ENCODE data around the gene KIDINS220.

The KIDINS220 gene

DNA sequence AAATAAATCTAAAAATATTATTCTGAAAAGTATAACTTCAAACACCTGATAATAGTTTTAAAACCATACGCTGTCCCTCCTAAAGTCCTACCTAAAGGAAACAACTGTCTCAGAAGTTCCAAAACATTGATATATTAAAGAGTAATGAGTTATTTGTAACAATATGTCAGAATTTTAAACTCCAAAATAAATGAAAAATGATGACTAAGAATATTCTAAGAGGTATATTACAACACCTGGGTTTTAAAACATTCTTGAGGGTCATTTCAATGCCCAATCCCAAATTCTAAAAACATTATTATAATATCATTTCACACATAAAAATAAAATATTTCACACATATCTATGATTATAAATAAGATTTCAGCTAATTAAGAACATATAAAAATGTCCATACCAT, 20.2 kb downstream of the KIDINS220 start:
- no peak overlapping the region for H2AFZ ChIP-seq (ENCODE audit: low read depth, low read length)
- no peak overlapping the region for H3K4me3 ChIP-seq (ENCODE audit: low read length)
- no peaks in the 10 kb centered on the region for H3K4me1 ChIP-seq (ENCODE audit: insufficient read depth, low read length)
- no peaks in the 10 kb centered on the region for H3K9me3 ChIP-seq (ENCODE audit: low read length)
- no peaks in the 10 kb centered on the region for H3K27me3 ChIP-seq (ENCODE audit: insufficient read depth, low read length)
- H3K36me3 ChIP-seq (ENCODE audit: insufficient read depth, low read length), result peaks cover 61% of the 10 kb centered on the region

DNA sequence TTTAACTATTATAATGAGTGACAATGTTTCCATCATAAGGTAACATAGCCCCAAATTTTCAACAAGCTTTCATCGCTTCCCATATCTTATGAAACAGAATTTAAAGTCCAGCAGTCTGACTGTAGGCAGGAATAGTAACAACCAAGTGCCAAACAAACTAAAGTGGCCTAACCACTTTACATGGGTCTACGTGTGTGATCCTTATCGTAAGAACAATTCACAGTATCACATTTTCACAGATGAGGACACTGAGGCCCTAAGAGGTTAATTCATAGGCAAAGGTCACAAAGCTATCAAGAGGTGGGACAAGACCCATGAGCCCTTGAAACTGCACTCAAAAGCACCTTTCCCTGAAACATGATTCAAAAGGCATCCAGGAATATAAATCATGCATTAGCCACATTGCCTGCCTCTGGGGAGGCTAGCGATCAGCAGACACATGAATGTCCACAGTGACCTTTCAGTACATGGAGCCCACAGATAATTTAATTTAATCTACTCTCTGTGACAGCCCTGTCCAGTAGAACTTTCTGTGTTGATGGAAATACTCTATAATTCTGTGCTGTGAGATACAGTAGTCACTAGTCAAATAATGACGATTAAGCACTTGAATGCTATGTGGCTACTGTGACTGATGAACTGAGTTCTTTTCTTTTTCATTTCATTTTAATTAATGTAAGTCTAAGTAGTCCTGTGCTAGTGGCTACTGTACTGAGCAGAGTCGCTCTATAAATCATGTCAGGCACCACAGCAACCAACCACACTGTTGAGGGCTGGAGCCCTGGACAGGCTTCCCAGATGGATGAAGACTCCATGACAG, 30.3 kb downstream of the KIDINS220 start:
- H3K27me3 ChIP-seq (ENCODE audit: insufficient read depth, low read length), result no peaks in the 10 kb centered on the region
- no peaks in the 10 kb centered on the region for H3K9me3 ChIP-seq (ENCODE audit: low read length)
- H3K4me3 ChIP-seq (ENCODE audit: low read length), result no peak overlapping the region
- H2AFZ ChIP-seq (ENCODE audit: low read depth, low read length), result no peak overlapping the region
- H3K36me3 ChIP-seq (ENCODE audit: insufficient read depth, low read length), result peaks cover 72% of the 10 kb centered on the region
- no peaks in the 10 kb centered on the region for H3K4me1 ChIP-seq (ENCODE audit: insufficient read depth, low read length)

DNA sequence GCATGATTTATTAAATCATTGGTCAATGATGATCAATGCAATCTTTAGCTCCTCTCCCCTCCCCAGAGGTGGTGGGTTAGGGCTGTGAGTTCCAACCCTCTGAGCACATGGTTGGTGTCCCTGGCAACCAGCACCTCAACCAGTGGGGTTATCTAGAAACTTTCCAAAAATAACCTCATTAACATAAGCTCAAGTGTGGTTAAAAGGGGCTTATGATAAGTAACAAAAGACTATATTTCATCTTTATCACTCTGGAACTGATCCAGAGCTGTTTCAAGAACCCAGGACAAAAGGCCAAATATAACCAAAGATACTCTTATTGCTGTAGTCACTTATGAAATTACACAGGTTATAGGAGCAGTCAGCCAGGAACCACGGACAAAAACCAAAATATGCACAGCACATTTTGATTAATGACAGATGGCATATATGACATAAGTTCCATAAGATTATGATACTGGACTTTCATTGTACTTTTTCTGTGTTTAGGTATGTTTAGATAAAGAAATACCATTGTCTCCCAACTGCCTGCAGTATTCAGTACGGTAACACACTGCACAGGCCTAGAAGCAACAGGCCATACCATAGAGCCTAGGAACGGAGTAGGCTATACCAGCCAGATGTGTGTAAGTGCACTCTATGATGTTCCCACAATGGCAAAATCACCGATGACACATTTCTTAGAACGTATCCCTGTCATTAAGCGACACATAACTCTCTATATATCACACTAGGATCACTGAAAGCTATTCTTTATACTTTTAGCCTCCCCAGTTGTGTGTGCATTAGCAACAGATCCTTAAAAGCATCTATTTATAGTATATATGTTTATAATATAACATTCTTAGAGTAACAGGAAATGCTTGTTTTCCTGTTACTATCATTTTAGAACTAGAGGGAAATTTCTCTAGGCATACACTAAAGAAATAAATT, 31.9 kb downstream of the KIDINS220 start:
- no peak overlapping the region for H3K4me3 ChIP-seq (ENCODE audit: low read length)
- no peaks in the 10 kb centered on the region for H3K4me1 ChIP-seq (ENCODE audit: insufficient read depth, low read length)
- H3K36me3 ChIP-seq (ENCODE audit: insufficient read depth, low read length), result peaks cover 70% of the 10 kb centered on the region
- H3K27me3 ChIP-seq (ENCODE audit: insufficient read depth, low read length), result no peaks in the 10 kb centered on the region
- no peaks in the 10 kb centered on the region for H3K9me3 ChIP-seq (ENCODE audit: low read length)
- H2AFZ ChIP-seq (ENCODE audit: low read depth, low read length), result no peak overlapping the region

DNA sequence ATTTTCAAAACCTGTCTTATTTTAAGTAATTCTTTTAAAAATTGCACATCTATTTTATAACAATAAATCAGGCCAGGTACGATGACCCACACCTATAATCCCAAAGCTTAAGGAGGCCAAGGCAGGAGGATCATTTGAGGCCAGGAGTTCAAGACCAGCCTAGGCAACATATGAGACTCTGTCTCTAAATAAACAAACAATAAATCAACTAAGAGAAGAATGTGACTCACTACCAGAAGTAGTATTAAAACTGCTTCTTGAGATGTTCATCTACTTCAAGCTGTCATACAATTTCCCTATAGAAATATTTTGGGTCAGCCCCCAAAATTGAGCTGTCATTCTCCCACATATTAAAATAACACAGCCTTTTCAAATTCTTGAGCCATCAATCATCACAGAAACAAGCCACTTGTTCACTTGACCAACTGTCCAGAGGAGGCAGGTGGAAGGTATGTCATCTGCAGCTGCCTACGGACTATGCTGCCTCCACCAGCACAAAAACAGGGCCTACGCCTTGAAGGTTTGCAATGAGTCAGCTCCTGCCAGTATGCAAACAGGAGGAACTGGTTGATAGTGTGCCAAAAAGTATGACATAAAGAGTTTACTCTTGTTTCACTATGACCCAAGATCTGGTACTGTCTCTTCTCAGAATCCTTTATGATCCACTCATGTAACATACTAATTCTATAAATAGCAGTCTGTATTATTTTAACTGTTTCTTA, 33.6 kb downstream of the KIDINS220 start:
- peaks cover 64% of the 10 kb centered on the region for H3K36me3 ChIP-seq (ENCODE audit: insufficient read depth, low read length)
- no peak overlapping the region for H3K4me3 ChIP-seq (ENCODE audit: low read length)
- H2AFZ ChIP-seq (ENCODE audit: low read depth, low read length), result no peak overlapping the region
- H3K4me1 ChIP-seq (ENCODE audit: insufficient read depth, low read length), result no peaks in the 10 kb centered on the region
- H3K9me3 ChIP-seq (ENCODE audit: low read length), result no peaks in the 10 kb centered on the region
- no peaks in the 10 kb centered on the region for H3K27me3 ChIP-seq (ENCODE audit: insufficient read depth, low read length)

DNA sequence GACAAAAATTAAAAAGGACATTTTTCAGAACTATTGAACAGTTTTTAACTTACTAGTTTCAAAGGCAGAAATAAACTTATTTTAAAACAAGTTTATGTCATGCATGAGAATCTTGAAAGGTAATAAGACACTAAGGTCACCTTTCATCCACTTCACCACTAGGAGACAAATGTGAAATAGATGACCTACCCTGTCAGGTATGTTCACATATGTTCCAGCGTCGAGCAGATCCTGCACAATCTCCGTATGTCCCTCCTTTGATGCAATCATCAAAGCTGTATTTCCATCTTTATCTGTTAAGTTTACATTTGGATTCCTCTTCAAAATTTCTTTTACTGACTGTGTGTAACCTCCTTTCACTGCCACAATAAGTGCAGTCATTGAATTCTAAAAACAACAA, 34.7 kb downstream of the KIDINS220 start:
- Histone ChIP-seq H3K27me3 (ENCODE audit: insufficient read depth, low read length) (no peaks in the 10 kb centered on the region), H3K4me3 (ENCODE audit: low read length) (no peak overlapping the region), H3K4me1 (ENCODE audit: insufficient read depth, low read length) (no peaks in the 10 kb centered on the region), H2AFZ (ENCODE audit: low read depth, low read length) (no peak overlapping the region), H3K36me3 (ENCODE audit: insufficient read depth, low read length) (peaks cover 70% of the 10 kb centered on the region), H3K9me3 (ENCODE audit: low read length) (no peaks in the 10 kb centered on the region)

DNA sequence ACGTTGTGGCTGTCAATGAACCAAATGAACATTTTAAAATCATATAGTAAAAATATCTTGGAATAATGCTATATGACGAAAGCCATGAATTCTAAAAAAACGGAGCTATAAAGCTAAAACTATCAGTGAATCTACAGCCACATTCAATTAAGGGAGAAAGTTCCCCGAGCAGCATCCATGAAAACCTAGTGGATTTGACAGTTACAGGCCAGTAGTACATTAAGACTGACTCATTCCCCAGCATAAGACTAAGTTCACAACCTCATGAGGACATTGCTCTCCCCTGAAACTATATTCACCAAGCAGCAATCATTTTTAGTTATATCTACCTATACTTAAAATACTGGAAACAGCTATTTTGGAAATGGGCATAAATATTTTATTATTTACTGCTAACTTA, 36.6 kb downstream of the KIDINS220 start:
- no peaks in the 10 kb centered on the region for H3K27me3 ChIP-seq (ENCODE audit: insufficient read depth, low read length)
- no peaks in the 10 kb centered on the region for H3K4me1 ChIP-seq (ENCODE audit: insufficient read depth, low read length)
- no peak overlapping the region for H3K4me3 ChIP-seq (ENCODE audit: low read length)
- no peak overlapping the region for H2AFZ ChIP-seq (ENCODE audit: low read depth, low read length)
- H3K9me3 ChIP-seq (ENCODE audit: low read length), result no peaks in the 10 kb centered on the region
- H3K36me3 ChIP-seq (ENCODE audit: insufficient read depth, low read length), result peaks cover 64% of the 10 kb centered on the region

DNA sequence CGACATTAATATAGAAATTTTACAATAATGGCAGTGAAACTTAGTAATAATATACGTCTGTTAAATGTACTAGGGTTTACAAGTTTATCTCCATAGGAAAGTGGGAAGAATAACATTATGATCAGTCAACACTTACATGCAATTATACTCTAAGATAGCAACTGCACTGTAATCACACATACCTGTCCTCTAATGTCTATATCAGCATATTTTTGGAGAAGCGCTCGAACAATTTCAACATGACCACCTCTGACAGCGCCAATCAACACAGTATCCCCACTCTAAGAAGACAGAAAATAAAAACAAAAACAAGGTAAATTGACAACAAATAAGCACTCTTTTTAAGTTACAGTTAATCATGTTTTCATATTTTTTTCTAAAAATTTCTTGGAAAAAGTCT, 37.2 kb downstream of the KIDINS220 start:
- no peaks in the 10 kb centered on the region for H3K27me3 ChIP-seq (ENCODE audit: insufficient read depth, low read length)
- no peaks in the 10 kb centered on the region for H3K4me1 ChIP-seq (ENCODE audit: insufficient read depth, low read length)
- H2AFZ ChIP-seq (ENCODE audit: low read depth, low read length), result no peak overlapping the region
- H3K9me3 ChIP-seq (ENCODE audit: low read length), result no peaks in the 10 kb centered on the region
- peaks cover 63% of the 10 kb centered on the region for H3K36me3 ChIP-seq (ENCODE audit: insufficient read depth, low read length)
- no peak overlapping the region for H3K4me3 ChIP-seq (ENCODE audit: low read length)

DNA sequence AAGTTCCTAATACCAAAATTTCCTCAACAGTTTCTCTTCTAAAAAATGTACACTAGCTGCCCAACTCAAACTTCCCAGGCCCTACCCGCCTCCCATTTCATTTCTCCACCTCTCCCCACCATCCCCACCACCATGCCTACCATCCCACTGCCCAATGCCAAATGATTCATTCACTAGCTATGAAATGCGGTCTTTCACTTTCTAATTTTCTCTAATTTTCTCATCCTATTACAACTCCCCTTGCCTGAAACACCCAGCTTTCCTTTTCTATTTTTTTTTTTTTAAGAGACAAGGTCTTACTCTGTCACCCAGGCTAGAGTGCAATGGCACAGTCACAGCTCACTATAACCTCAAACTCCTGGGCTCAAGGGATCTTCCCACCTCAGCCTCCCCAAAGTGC, 38.4 kb downstream of the KIDINS220 start:
- Histone ChIP-seq H3K9me3 (ENCODE audit: low read length) (no peaks in the 10 kb centered on the region), H3K27me3 (ENCODE audit: insufficient read depth, low read length) (no peaks in the 10 kb centered on the region), H2AFZ (ENCODE audit: low read depth, low read length) (no peak overlapping the region), H3K36me3 (ENCODE audit: insufficient read depth, low read length) (peaks cover 64% of the 10 kb centered on the region), H3K4me3 (ENCODE audit: low read length) (no peak overlapping the region), H3K4me1 (ENCODE audit: insufficient read depth, low read length) (no peaks in the 10 kb centered on the region)

DNA sequence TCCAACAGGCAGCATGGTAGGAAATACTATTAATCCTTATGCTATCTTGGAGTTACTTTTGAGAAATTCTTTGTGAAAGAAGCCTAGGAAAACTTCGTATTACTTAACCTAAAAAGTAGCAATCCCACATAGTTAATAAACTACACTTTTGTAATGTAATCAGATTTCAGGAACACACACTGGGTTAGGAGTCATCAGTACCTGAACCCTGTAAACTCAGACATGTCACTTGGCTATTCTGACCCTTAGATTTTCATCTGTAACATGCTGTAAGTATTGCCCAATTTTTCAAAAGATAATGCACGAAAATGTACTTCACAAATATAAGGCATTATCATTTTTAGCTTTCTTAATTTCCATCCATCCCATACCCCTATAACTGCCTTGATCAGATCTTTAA, 39.0 kb downstream of the KIDINS220 start:
- Histone ChIP-seq H3K27me3 (ENCODE audit: insufficient read depth, low read length) (no peaks in the 10 kb centered on the region), H3K36me3 (ENCODE audit: insufficient read depth, low read length) (peaks cover 65% of the 10 kb centered on the region), H3K9me3 (ENCODE audit: low read length) (no peaks in the 10 kb centered on the region), H2AFZ (ENCODE audit: low read depth, low read length) (no peak overlapping the region), H3K4me1 (ENCODE audit: insufficient read depth, low read length) (no peaks in the 10 kb centered on the region), H3K4me3 (ENCODE audit: low read length) (no peak overlapping the region)

DNA sequence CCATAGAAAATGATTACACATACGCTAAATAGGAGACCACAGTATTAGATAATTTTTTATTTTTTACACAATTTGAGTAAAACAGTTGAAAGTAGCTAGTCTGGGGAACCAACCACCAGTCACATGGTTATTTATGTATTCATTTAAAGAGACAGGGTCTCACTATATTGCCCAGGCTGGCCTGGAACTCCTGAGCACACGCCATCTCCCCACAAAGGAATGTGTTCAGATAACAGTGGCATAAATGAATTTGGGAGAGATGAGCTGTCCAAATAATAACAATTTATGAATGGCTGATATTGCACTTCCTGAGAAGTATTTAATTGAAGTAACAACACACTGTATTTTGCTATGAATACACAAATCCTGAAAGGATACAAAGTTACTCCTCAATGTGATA, 39.7 kb downstream of the KIDINS220 start:
- Histone ChIP-seq H3K4me3 (ENCODE audit: low read length) (no peak overlapping the region), H3K27me3 (ENCODE audit: insufficient read depth, low read length) (no peaks in the 10 kb centered on the region), H3K36me3 (ENCODE audit: insufficient read depth, low read length) (peaks cover 65% of the 10 kb centered on the region), H2AFZ (ENCODE audit: low read depth, low read length) (no peak overlapping the region), H3K9me3 (ENCODE audit: low read length) (no peaks in the 10 kb centered on the region), H3K4me1 (ENCODE audit: insufficient read depth, low read length) (no peaks in the 10 kb centered on the region)

DNA sequence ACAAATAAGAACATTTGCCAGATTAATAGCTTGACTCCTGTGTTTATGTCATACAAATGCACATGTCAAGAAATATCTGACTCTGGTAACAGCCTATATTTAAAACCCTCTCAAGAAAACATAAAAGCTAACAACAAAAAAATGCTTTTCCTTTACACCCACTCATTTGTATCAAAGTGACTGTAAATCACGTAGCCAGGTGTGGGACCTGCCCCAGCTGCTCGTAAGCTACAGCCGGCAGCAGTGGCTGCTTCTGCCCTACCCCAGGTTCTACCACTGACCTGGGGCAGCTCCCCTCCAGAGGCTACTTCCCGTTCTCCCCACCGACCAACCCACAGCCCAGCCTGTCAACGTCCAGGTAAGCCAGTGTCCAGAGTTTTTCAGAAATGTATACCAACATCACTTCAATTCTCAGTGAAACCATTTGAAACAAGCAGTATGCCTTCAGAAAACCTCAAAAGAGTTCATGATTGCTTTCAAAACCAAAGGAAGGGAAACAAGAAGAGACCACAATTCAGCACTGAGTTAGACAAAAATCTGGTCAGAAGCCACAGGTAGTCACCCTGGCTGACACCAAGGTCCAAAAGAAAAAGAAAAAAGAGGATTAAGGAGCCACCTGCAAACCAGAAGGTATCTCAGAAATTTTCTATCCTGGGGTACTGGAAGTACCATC, 40.4 kb downstream of the KIDINS220 start:
- H2AFZ ChIP-seq (ENCODE audit: low read depth, low read length), result no peak overlapping the region
- H3K27me3 ChIP-seq (ENCODE audit: insufficient read depth, low read length), result no peaks in the 10 kb centered on the region
- H3K9me3 ChIP-seq (ENCODE audit: low read length), result no peaks in the 10 kb centered on the region
- peaks cover 60% of the 10 kb centered on the region for H3K36me3 ChIP-seq (ENCODE audit: insufficient read depth, low read length)
- no peak overlapping the region for H3K4me3 ChIP-seq (ENCODE audit: low read length)
- no peaks in the 10 kb centered on the region for H3K4me1 ChIP-seq (ENCODE audit: insufficient read depth, low read length)

DNA sequence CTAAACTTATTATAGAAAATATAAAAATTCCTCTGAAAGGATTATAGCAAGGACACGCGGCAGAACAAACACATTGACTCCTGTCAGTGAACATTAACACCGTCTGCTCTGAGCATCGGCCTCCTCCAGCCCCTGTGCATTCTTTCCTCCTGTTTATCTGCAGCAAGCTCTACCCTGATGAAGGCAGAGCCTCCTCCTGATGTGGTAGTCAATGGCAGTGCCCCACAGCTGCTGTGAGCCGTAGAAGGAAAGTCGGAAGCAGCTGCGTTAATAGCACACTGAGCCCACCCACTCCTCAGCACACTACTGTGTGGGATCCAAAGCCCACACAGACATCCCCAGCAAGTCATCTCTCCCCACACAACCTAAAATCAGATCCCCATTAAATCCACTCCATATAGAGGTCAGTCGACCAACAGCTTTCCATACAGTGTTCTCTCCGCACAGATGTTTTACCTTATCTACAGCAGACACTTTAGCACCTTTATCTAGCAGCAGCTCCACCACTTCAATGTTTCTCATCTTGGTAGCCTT, 41.0 kb downstream of the KIDINS220 start:
- H3K4me3 ChIP-seq (ENCODE audit: low read length), result no peak overlapping the region
- H2AFZ ChIP-seq (ENCODE audit: low read depth, low read length), result no peak overlapping the region
- H3K9me3 ChIP-seq (ENCODE audit: low read length), result no peaks in the 10 kb centered on the region
- no peaks in the 10 kb centered on the region for H3K4me1 ChIP-seq (ENCODE audit: insufficient read depth, low read length)
- no peaks in the 10 kb centered on the region for H3K27me3 ChIP-seq (ENCODE audit: insufficient read depth, low read length)
- H3K36me3 ChIP-seq (ENCODE audit: insufficient read depth, low read length), result peaks cover 58% of the 10 kb centered on the region
